ENCODE data around the gene CTNNBIP1.

CTNNBIP1 gene

GRCh38 chr1:9852004-9852403 lies 58.1 kb downstream of the CTNNBIP1 start:
- no peak for DNase-seq

- DNase-seq, result no peak
These were observed 59.5 kb downstream of the CTNNBIP1 start for GRCh38 chr1:9850442-9851162.

- no peak for DNase-seq
These were observed 60.2 kb downstream of the CTNNBIP1 start for GRCh38 chr1:9849691-9850441.

- no peak for DNase-seq
These were observed 62.0 kb downstream of the CTNNBIP1 start for GRCh38 chr1:9848022-9848421.

GRCh38 chr1:9847269-9847668 lies 62.8 kb downstream of the CTNNBIP1 start:
- no peak for DNase-seq

- no peak for DNase-seq
These were observed 63.4 kb downstream of the CTNNBIP1 start for GRCh38 chr1:9846611-9847171.

- DNase-seq, result no peak
These were observed 64.2 kb downstream of the CTNNBIP1 start for GRCh38 chr1:9845914-9846313.

- no peak for DNase-seq
These were observed 65.3 kb downstream of the CTNNBIP1 start for GRCh38 chr1:9844756-9845155.

GRCh38 chr1:9844106-9844505 lies 66.0 kb downstream of the CTNNBIP1 start:
- DNase-seq, result no peak

- no peak for DNase-seq
These were observed 66.5 kb downstream of the CTNNBIP1 start for GRCh38 chr1:9843576-9843945.

- DNase-seq, result no peak
These were observed 67.1 kb downstream of the CTNNBIP1 start for GRCh38 chr1:9842781-9843575.

- no peak for DNase-seq
These were observed 67.9 kb downstream of the CTNNBIP1 start for GRCh38 chr1:9842073-9842711.

- DNase-seq, result no peak
These were observed 68.6 kb downstream of the CTNNBIP1 start for GRCh38 chr1:9841460-9841859.

GRCh38 chr1:9840176-9840575 lies 69.9 kb downstream of the CTNNBIP1 start:
- no peak for DNase-seq

GRCh38 chr1:9838946-9839345 lies 71.1 kb downstream of the CTNNBIP1 start:
- DNase-seq, result no peak

- no peak for DNase-seq
These were observed 73.5 kb downstream of the CTNNBIP1 start for GRCh38 chr1:9836632-9836960.

GRCh38 chr1:9835758-9836631 lies 74.1 kb downstream of the CTNNBIP1 start:
- no peak for DNase-seq

- DNase-seq, result no peak
These were observed 74.7 kb downstream of the CTNNBIP1 start for GRCh38 chr1:9835404-9835757.

GRCh38 chr1:9833632-9834031 lies 76.4 kb downstream of the CTNNBIP1 start:
- DNase-seq, result no peak

- no peak for DNase-seq
These were observed 82.4 kb downstream of the CTNNBIP1 start for GRCh38 chr1:9827558-9828185.

- DNase-seq, result no peak
These were observed 83.5 kb downstream of the CTNNBIP1 start for GRCh38 chr1:9826616-9827015.

GRCh38 chr1:9826087-9826486 lies 84.0 kb downstream of the CTNNBIP1 start:
- DNase-seq, result no peak

Measured in stimulated activated CD4-positive, alpha-beta T cell treated with anti-CD3 and anti-CD28 coated beads, Interleukin-2, amount 100 ng/mL, for 48 hours (primary cell).